Measurements from ENCODE around the gene ING4.

ING4 gene

DNA sequence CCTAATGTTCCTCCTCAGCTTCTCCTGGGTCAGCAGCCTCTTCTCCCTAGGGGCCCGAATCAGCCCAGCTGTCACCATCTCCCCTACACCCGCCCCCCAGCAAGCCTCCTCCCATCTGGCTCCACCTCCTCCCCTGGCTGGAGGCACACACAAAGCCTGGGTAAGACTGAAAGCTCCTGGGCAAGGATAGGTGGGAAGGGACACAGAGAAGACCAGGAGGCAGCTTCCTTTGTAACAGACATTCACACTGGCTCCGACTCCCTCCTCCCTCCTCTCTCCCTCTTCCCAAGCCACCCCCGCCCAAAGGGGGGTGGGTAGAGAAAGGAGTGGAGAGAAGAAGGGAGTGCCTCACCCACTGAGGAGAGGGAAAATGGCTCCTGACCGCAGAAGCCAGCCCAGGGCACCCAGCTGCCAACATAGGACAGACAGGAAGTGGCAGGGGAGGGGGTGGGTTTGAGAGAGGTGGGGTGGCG lies 59.8 kb downstream of the ING4 start:
- Histone ChIP-seq H3K9me3 (no peaks in the 10 kb centered on the region), H3K27ac (peak overlapping the region; percentile 98 to 100), H3K4me3 (peak overlapping the region; percentile 22 to 84), H3K36me3 (peaks cover 41 to 43% (median 43%) of the 10 kb centered on the region in 3 donors), H3K27me3 (no peaks in the 10 kb centered on the region), H3K4me1 (peaks cover 4 to 46% (median 41%) of the 10 kb centered on the region in 4 donors)
- intact Hi-C loops (cut with DNase I; ENCODE audit: low total_unique reads), result no loop called here
- TF ChIP-seq, protein P1, sequence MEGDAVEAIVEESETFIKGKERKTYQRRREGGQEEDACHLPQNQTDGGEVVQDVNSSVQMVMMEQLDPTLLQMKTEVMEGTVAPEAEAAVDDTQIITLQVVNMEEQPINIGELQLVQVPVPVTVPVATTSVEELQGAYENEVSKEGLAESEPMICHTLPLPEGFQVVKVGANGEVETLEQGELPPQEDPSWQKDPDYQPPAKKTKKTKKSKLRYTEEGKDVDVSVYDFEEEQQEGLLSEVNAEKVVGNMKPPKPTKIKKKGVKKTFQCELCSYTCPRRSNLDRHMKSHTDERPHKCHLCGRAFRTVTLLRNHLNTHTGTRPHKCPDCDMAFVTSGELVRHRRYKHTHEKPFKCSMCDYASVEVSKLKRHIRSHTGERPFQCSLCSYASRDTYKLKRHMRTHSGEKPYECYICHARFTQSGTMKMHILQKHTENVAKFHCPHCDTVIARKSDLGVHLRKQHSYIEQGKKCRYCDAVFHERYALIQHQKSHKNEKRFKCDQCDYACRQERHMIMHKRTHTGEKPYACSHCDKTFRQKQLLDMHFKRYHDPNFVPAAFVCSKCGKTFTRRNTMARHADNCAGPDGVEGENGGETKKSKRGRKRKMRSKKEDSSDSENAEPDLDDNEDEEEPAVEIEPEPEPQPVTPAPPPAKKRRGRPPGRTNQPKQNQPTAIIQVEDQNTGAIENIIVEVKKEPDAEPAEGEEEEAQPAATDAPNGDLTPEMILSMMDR (IDR thresholded peaks at IDR 0.05), result no peak
- peak; percentile 62 to 86 for DNase-seq

DNA sequence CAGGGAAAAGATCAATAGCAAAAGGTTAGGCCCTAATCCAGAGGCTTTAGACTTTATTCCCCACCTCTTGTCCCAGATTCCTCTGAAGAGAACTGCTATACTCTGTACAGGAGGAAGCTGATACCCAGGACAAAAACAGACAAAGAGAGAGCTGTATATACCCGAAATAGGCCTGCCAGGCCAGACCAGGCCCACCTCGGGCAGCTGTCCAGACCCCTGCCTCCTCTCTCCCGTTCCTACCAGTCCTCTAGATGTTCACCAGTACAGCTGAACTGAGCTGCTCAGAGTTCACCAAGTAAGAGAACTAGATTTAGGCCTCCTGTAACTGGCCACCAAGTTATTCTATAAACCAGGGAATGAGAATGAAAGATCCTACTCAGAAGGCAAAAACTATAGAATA lies 60.4 kb downstream of the ING4 start:
- Histone ChIP-seq H3K36me3 (peaks cover 47 to 49% (median 49%) of the 10 kb centered on the region in 3 donors), H3K27ac (peak overlapping the region; percentile 98 to 100), H3K27me3 (no peaks in the 10 kb centered on the region), H3K4me3 (peak overlapping the region in 1 of 2 donors; percentile 84), H3K9me3 (no peaks in the 10 kb centered on the region), H3K4me1 (peaks cover 4 to 41% (median 39%) of the 10 kb centered on the region in 4 donors)
- intact Hi-C loops (cut with DNase I; ENCODE audit: low total_unique reads), result no loop called here
- DNase-seq, result no peak
- TF ChIP-seq, protein P1 (IDR thresholded peaks at IDR 0.05), result no peak

All from tibial artery (tissue), 4 donors.